GM18517 (cell line): ENCODE results near the gene SMIM41.

Source experiments
- ATAC-seq: cut with Tn5 transposase; IDR thresholded peaks from one replicate; pipeline ENCODE4 v1.9.1; 2021; ENCODE audit warnings: mild to moderate bottlenecking, moderate library complexity; ENCODE audit not compliant: unreplicated experiment

Gene SMIM41

GRCh38 chr12:52050116-52050757 is 29.3 kb upstream of the SMIM41 start:
- ATAC-seq = peak; percentile 4

- ATAC-seq = peak; percentile 56
These were observed 28.6 kb upstream of the SMIM41 start, which contains the start of gene NR4A1 for GRCh38 chr12:52050758-52051541. NR4A1 (plus strand) TSS chr12:52051442; CDS start chr12:52054329, 2,887 bp downstream.

- ATAC-seq = no peak
These were observed 26.9 kb upstream of the SMIM41 start for GRCh38 chr12:52052468-52053186.

- no peak for ATAC-seq
These were observed 25.8 kb upstream of the SMIM41 start for GRCh38 chr12:52053536-52054209.

GRCh38 chr12:52054231-52054832 is 25.2 kb upstream of the SMIM41 start:
- ATAC-seq = no peak

- ATAC-seq = no peak
These were observed 24.4 kb upstream of the SMIM41 start for GRCh38 chr12:52054833-52055730.

- ATAC-seq = no peak
These were observed 23.5 kb upstream of the SMIM41 start for GRCh38 chr12:52055731-52056711.

- ATAC-seq = no peak
These were observed 22.5 kb upstream of the SMIM41 start for GRCh38 chr12:52056801-52057637.

- ATAC-seq = no peak
These were observed 21.6 kb upstream of the SMIM41 start for GRCh38 chr12:52057638-52058576.

- no peak for ATAC-seq
These were observed 20.7 kb upstream of the SMIM41 start for GRCh38 chr12:52058631-52059361.

GRCh38 chr12:52059582-52060497 is 19.7 kb upstream of the SMIM41 start:
- ATAC-seq = no peak

GRCh38 chr12:52060498-52061177 is 18.9 kb upstream of the SMIM41 start:
- ATAC-seq = no peak

- no peak for ATAC-seq
These were observed 17.9 kb upstream of the SMIM41 start for GRCh38 chr12:52061470-52062166.
